ENCODE results near the gene SLC25A19. TPM values are rescaled to one million over a fixed set of nuclear protein-coding genes. Genes with fewer than 3 reads are reported as not detected.
A peak's percentile ranks its signal among the peaks of the same experiment; 100 is the strongest.
"Not testable (repeated sequence)": the region's sequence is repeated elsewhere in the genome, so short reads cannot be mapped to it uniquely, and the experiment has no call there.

Gene SLC25A19
- total RNA-seq, 1 donor from 2014 or later, result 12.5 TPM

DNA sequence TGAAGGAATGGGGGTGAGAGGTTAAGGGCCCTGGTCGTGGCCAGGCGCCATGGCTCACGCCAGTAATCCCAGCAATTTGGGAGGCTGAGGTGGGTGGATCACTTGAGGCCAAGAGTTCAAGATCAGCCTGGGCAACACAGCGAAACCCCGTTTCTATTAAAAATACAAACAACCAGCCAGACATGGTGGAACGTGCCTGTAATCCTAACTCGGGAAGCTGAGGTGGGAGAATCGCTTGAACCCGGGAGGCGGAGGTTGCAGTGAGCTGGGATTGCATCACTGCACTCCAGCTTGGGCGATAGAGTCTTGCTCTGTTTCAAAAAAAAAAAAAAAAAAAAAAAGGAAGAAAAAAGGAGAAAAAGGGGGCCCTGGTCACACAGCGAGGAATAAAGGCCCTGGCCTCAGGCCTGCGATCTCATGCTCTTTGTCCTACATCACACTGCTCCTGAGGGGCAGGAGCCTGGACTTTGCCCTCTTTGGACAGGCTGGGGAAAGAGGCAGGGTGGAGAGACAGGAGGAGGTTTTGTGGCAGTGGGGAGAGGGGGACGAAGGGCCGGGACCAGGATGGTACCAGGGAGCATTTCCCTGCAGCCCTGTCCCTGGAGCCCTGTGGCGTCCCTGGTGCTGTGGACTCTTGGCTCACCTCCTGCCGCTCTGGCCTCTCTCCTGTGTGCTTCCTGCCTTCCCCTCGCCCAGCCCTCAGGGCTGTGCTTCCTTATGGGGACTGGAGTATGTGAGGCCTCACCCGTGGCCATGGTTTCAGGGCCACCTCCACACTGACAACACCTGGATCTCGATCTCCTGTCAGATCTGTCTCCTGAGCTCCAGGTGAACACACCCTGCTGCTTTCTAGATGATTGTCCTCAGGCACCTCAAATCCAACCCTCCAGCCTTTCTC, 19.7 kb upstream of the SLC25A19 start:
- intact Hi-C loops (cut with DNase I), result no loop called here
- DNase-seq (no peak), ATAC-seq (ENCODE audit: poor library complexity) (peak; percentile 56)

DNA sequence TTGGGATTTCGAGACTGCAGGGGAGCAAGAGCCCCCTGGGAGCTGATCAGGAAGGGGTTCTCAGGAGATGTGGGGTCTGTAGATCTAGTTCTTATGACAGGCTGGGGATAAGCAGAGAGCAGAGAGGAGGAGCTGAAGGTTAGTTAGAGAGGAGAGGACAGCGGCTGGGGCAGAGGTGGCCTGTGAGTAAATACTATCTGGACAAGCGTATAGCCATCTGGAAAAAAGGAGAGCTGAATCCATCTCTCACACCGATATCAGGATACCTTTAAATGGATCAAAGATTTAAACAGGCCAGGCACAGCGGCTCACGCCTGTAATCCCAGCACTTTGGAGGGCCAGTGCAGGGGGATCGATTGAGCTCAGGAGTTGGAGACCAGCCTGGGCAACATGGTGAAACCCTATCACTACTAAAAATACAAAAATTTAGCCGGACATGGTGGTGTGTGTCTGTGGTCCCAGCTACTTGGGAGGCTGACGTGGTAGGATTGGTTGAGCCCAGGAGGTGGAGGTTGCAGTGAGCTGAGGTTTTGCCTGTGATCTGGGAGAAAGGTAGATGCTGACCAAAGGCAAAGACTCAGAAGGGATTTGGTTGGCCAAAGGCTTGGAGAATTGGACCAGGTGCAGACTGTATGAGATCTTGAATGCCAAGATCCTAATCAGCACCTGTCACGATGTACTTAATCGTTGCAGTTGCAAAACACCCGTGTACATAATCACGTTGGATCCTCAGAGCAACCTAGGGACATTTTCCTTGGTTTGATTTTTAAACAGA, 18.9 kb upstream of the SLC25A19 start:
- no peak for ATAC-seq (ENCODE audit: poor library complexity)
- DNase-seq, result no peak
- intact Hi-C loops (cut with DNase I), result no loop called here

DNA sequence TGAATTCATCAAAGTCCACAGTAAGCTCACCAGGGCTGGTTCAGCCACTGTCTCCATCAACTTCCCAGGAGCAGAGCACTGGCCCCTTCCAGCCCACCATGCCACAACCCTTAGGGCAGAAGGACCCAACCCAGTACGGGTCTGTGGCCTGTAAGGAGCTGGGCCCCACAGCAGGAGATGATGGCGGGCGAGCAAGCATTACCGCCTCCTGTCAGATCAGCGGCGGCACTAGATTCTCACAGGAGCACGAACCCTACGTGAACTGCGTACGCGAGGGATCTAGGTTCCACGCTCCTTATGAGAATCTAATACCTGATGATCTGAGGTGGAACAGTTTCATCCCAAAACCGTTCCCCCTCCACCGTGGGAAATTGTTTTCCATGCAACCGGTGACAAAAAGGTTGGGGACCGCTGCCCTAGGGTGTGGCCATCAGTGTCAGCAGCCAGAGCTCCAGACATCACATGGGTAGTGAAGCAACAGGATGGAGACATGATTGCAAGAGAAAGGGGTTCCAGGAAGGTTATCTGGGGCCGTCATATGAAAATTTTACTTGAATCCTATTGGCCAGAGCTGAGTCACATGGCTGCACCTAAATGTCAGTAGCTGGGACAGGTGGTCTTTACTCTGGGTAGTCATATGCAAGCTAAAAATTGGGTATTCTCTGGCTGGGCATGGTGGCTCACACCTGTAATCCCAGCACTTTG, 12.4 kb upstream of the SLC25A19 start:
- DNase-seq (no peak), ATAC-seq (ENCODE audit: poor library complexity) (no peak)
- intact Hi-C loops (cut with DNase I), result no loop called here

DNA sequence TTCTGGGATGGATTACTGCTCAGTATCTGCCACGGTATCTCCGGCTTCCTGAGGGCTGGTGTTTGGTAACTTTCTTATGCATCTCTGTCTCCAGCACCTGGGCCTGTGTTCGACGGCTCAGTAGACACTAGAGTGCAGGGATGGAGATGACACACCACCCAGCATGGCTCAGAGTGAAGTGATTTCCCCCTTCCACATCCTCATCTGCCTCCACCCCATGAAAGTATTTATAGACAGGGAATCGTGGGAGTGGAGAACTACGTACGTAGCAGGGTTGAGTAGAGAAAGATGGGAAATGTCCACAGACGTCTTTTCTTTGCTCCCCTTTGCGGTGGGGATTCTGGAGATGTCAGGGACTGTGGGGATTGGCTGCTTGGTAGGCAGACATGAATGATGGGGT, 11.8 kb upstream of the SLC25A19 start:
- ATAC-seq (ENCODE audit: poor library complexity) (no peak), DNase-seq (no peak)
- intact Hi-C loops (cut with DNase I), result no loop called here

DNA sequence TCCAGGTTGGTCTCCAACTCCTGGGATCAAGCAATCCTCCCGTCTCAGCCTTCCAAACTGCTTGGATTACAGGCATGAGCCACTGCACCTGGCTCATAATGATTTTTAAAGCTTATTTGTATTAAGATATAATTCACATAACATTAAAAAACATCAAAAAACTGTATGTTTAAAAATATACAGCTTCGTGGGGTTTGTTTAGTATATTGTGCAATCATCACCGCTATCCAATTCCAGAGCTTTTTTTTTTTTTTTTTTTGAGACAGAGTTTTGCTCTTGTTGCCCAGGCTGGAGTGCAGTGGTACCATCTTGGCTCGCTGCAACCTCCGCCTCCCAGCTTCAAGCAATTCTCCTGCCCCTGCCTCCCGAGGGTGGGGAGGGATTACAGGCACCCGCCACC, 11.0 kb upstream of the SLC25A19 start:
- ATAC-seq (ENCODE audit: poor library complexity) (no peak), DNase-seq (no peak)
- intact Hi-C loops (cut with DNase I), result no loop called here

DNA sequence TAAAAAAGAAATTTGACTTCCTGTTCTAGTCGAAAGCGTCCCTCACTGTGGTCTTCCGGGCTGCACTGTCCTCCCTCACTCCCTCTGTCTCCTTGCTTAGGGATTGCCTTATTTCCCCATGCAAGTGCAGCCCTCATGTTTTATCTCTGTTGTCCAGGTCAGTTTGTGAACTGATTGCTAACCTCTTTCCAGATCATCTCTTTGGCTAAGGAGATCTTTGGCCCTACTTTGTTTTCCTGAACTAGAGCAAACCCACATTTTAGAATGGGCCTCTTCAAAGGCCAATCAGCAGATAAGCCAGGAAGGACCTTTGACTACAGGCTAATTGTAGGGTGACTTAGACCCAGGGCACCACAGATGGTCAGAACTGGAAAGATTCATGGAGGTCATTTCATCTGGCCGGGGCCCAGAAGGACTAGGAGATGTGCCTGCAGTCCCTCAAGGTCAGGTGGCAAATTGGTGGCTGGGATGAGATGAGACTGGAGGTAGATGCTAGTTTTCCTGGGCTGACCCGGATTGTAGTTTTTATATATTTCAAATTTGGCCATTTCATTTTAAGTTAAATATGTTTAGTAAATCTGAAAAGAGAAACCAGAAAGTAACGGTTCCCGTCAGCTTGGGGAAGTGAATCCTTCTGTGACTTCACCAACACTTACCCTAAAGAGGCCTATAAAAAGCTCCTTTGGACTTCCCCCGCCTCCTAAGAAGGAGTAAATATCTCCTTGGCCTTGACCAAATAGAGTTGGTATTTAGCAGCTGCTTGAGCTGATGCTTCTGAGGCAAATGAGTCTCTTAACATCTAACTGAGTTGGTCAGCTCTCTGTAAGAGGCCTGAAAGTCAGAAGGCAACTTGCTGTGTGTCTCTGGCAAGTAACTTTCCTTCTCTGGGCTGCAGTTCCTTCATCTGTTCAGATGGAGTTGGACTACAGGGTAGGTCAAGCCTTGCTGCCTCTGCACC, 6.2 kb upstream of the SLC25A19 start:
- DNase-seq (no peak), ATAC-seq (ENCODE audit: poor library complexity) (peak; percentile 68)
- intact Hi-C loops (cut with DNase I), result no loop called here

DNA sequence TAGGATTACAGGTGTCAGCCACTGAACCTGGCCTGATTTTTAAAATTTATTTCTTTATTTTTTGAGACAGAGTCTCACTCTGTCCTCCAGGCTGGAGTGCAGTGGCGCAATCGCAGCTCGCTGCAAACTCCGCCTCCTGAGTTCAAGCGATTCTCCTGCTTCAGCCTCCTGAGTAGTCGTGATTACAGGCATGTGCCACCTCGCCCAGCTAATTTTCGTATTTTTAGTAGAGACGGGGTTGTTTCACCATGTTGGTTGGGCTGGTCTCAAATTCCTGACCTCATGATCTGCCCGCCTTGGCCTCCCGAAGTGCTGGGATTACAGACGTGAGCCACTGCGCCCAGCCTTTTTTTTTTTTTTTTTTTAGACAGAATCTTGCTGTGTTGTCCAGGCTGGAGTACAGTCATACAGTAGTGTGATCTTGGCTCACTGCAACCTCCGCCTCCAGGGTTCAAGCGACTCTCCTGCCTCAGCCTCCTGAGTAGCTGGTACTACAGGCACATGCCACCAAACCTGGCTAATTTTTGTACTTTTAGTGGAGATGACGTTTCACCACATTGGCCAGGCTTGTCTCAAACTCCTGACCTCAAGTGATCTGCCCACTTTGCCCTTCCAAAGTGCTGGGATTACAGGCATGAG, 3.7 kb upstream of the SLC25A19 start:
- ATAC-seq (ENCODE audit: poor library complexity); intact Hi-C loops (cut with DNase I): not testable (repeated sequence)
- DNase-seq, result peak; percentile 73

DNA sequence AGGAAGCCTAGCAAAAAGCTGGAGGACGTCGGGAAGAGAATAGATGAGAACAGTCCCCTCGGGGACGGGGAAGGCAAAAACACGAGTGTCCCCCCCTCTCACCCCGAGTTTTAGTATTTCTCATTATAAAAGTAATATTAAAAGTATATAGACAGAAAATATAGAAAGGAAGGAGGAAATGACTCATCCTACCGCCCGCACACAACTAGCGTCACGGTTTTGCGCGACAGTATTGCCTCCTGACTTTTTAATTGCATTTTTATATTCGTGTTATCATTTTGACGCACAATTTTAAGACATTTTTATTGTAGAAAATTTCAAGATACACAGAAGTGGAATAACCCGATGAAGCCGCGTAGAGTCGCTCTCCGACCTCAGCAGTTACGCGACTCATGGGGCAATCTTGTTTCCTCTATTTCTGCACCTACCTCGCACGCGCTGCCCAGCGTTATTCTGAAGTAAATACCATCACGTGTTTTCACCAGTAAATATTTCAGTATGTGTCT, 652 bp upstream of the SLC25A19 start:
- DNase-seq, result peak; percentile 81
- intact Hi-C loops (cut with DNase I), result no loop called here

DNA sequence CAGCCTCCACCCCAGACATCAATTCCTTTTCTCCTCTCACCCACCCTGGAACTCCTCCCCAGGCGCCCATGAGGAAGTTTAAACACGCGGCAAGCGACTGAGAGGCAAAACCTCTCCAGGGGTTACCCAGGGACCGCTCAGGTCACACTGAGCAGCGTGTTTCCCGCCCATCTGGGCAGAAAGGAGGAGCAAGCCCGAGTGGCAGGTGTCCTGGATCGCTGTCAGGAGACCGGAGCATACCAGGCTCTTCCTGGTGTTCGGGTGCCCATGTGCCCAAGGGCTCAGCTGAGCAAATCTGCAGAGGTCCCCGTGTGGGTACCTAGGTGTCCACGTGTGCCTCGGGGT, 491 bp downstream of the SLC25A19 start:
- peak; percentile 31 for ATAC-seq (ENCODE audit: poor library complexity)
- intact Hi-C loops (cut with DNase I), result no loop called here
- peak; percentile 55 for DNase-seq

More for the DNA sequence above, 652 bp upstream of the SLC25A19 start:
- peak; percentile 54 for ATAC-seq (ENCODE audit: poor library complexity)

DNA sequence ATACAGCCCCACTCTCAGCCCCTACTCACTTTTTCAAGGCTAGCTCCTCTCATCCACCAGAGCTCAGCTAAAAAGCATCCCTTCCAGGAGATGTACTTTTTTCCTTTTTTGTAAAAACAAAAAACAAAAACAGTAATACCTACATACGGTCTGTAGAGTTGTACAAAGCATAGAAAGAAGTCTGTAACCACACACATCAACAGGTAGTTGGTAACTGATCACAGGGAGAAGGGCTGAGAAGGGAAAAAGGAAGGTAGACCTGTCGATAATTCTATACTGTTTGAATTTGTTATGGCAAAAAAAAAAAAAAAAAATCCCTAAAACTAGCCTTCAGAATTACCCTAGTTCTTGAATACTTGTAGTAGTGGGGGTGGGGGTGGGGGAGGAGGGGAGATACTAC, 874 bp downstream of the SLC25A19 start:
- intact Hi-C loops (cut with DNase I), result no loop called here
- DNase-seq (no peak), ATAC-seq (ENCODE audit: poor library complexity) (no peak)

DNA sequence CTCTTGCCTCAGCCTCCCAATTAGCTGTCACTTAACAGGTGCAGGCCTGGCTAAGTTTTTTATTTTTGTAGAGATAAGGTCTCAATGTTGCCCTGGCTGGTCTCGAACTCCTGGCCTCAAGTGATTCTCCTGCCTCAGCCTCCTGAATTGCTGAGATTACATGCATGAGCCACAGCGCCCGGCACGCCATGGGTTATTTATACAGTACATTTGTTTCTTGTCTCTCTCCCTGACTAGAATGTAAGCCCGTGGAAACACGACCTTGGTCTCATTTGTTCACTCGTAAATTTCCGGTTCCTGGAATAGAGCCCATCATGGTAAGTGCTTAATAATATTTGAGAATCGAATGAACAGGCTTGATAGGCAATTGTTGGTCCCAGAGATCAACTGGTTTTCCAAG, 2.0 kb downstream of the SLC25A19 start:
- DNase-seq (no peak), ATAC-seq (ENCODE audit: poor library complexity) (no peak)
- intact Hi-C loops (cut with DNase I), result no loop called here

DNA sequence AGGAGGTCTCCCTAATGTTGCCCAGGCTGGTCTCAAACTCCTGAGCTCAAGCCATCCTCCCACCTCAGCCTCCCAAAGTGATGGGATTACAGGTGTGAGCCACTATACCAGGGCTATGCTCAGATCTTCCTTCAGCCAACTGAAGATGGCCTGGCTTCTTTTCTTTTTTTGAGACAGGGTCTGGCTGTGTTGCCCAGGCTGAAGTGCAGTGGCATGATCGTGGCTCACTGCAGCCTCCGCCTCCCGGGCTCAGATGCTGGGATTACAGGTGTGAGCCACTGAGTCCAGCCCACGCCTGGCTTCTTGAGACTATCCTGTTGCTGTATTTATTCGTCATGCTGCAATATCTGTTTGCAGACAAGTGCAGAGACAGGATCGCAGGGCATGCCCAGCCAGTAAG, 4.1 kb downstream of the SLC25A19 start:
- ATAC-seq (ENCODE audit: poor library complexity) (no peak), DNase-seq (no peak)
- intact Hi-C loops (cut with DNase I), result no loop called here

DNA sequence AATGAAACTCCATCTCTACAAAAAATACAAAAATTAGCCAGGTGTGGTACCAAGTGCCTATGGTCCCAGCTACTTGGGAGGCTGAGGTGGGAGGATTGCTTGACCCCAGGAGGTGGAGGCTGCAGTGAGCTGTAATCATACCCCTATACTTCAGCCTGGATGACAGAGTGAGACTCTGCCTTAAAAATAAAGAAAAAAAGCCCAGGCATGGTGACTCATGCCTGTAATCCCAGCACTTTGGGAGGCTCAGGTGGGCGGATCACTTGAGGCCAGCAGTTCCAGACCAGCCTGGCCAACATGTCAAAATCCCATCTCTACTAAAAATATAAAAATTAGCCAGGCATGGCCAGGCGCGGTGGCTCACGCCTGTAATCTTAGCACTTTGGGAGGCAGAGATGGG, 9.0 kb downstream of the SLC25A19 start:
- not testable (repeated sequence) for ATAC-seq (ENCODE audit: poor library complexity); DNase-seq

DNA sequence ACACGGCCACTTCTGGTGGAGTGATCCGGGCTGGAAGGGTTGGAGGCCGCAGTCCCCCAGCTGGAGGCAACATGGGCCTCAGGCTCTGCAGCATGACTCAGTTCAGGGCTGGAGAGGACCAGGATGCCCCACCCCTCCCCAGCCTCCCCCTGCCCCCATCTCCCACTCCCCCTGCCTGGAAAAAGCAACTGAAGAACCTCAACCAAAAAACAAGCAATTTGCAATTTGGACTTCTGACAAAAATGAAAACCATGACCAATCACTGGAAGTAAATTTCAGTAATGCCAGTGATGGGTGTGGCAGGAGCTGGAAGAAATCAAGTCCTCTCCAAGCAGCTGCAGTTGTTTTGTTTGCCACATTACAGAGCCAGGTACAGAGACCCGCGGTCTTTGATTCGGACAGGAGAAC, 11.6 kb downstream of the SLC25A19 start:
- DNase-seq (no peak), ATAC-seq (ENCODE audit: poor library complexity) (no peak)
- intact Hi-C loops (cut with DNase I), result no loop called here

More for the DNA sequence above, 9.0 kb downstream of the SLC25A19 start:
- intact Hi-C loops (cut with DNase I), result not testable (repeated sequence)

DNA sequence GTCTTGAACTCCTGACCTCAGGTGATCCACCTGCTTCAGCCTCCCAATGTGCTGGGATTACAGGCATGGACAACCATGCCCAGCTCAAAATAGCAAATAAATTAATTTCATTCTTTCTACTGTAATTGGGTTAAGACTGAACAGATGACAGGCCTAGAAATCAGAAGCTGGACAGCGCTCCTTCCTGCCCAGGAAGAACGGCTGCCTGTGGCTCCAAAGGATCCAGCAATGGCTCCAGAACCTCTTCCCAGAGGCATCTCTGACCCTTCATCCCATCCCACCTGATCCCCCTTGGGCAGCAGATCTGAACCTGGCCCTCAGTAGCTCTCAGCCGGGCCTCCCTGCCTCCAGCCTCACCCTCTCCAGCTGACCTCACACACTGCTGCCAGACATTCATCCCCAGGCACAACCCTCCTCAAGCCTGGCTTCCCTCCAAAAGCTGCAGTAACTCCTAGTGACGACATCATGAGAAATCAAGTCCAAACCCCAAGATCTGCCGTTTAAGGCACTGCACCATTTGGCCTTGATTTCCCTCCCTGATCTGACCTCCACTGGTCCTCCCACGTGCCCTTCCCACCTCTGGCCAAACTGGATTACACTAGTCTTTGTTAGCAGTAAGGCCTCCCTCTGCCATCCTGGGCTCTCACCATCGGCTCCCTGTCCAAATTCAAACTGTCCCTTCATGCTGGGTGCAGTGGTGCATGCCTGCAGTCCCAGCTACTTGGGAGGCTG, 15.1 kb downstream of the SLC25A19 start:
- intact Hi-C loops (cut with DNase I), result no loop called here
- DNase-seq (no peak), ATAC-seq (ENCODE audit: poor library complexity) (no peak)

DNA sequence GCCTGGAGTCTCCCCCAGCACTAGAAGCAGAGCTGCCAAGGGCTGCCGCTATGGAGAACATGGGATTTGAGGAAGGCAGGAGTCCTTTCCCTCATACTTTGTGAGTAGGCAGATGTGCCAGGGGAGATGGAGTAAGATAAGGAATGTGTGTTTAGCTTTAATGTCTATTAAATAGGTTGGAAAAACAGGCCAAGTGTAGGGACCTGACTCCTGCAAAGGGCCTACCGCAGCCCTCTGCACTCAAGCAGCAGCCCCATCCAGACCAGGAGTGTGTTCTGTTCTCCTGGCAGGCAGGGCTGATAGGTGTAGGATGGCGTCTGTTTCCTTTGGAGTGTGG, 16.4 kb downstream of the SLC25A19 start:
- ATAC-seq (ENCODE audit: poor library complexity), result no peak
- no peak for DNase-seq
- intact Hi-C loops (cut with DNase I), result no loop called here

All from Right ventricle myocardium superior (tissue), 1 donor.